HepG2 (cell line): ENCODE data around the gene POLR2J. TPM values are rescaled to one million over a fixed set of nuclear protein-coding genes. Genes with fewer than 3 reads are reported as not detected.

ENCODE experiments used
- ATAC-seq: fragments of 200-7000 bp; cut with Tn5 transposase; 3 replicates; pipeline ENCODE4 v1.9.1; 2020; ENCODE audit warnings: mild to moderate bottlenecking, moderate library complexity
- BruUV-seq: library from RNA; stranded (reverse); fragments of 400-500 nt; replicated peaks from 2 replicates; lab custom pipeline; 2021; lab: Mats Ljungman, UMichigan
- CTCF ChIA-PET: fragments of 300-600 bp; formaldehyde crosslinking; extraction: SDS; loops from one replicate; lab custom pipeline; 2021; ENCODE audit warnings: low total read pairs, inconsistent platforms, low intra/inter-chr PET ratio; lab: Yijun Ruan, JAX
- POLR2A ChIA-PET: fragments of 350-600 bp; sonication (Branson Sonifier 250); formaldehyde crosslinking; loops from one replicate; lab custom pipeline; 2020; ENCODE audit warnings: antibody characterized with exemption, inconsistent platforms; lab: Yijun Ruan, JAX
- DNase-seq: peaks from one replicate; pipeline ENCODE4 v3.0.0-alpha.2; 2015; ENCODE audit warnings: low spot score
- FAIRE-seq: peaks from 3 replicates; lab custom pipeline; 2011; peaks lifted over from hg19 to GRCh38; lab: Jason Lieb, UNC
- H2AFZ ChIP-seq: one replicate; pipeline ENCODE4 v1.6.1; 2011; ENCODE audit warnings: low read length, inconsistent platforms
- H3K27ac ChIP-seq: fragments of 300-600 bp; 3 replicates; pipeline ENCODE4 v1.8.0; 2011; ENCODE audit warnings: mixed run types, mild to moderate bottlenecking, mixed read lengths, low read length, inconsistent platforms; ENCODE audit not compliant: insufficient read depth; ENCODE audit errors: extremely low read length
- H3K27me3 ChIP-seq, 2 experiments: fragments of 200-600 bp in 1 of 2; 2 replicates in 1 of 2; 3 replicates in 1 of 2; pipeline versions ENCODE4 v1.6.0 to v1.8.0; 2011; ENCODE audit warnings: low read length in 2 of 2, mild to moderate bottlenecking in 2 of 2, moderate library complexity in 2 of 2, inconsistent platforms in 1 of 2; ENCODE audit not compliant: insufficient read depth in 2 of 2, control insufficient read depth in 1 of 2
- H3K36me3 ChIP-seq, 2 experiments: fragments of 200-600 bp in 1 of 2; replicated peaks in 1 of 2; 2 replicates in 1 of 2; 3 replicates in 1 of 2; pipeline versions ENCODE4 v1.5.1 to v1.8.0; 2011; ENCODE audit warnings: low read length in 2 of 2, inconsistent platforms in 1 of 2; ENCODE audit not compliant: insufficient read depth in 2 of 2, control insufficient read depth in 1 of 2
- H3K4me1 ChIP-seq: 2 replicates; pipeline ENCODE4 v1.5.1; 2012; ENCODE audit warnings: low read length, inconsistent platforms; ENCODE audit not compliant: insufficient read depth
- H3K4me2 ChIP-seq: 2 replicates; pipeline ENCODE4 v1.6.0; 2011; ENCODE audit warnings: low read depth, low read length, inconsistent platforms
- H3K4me3 ChIP-seq, 3 experiments: fragments of 200-600 bp in 1 of 3; sonication (generic), shearing (Covaris generic) in 1 of 3; replicated peaks in 1 of 3; 2 replicates each; pipeline ENCODE4 v1.5.1; 2011 to 2016; ENCODE audit warnings: low read length in 3 of 3, inconsistent platforms in 2 of 3, low read depth in 2 of 3, mild to moderate bottlenecking in 2 of 3, control low read depth in 1 of 3, mixed read lengths in 1 of 3; ENCODE audit not compliant: insufficient read depth in 1 of 3
- H3K79me2 ChIP-seq: one replicate; pipeline ENCODE4 v1.6.1; 2011; ENCODE audit warnings: low read length, inconsistent platforms; ENCODE audit not compliant: insufficient read depth
- H3K9ac ChIP-seq: 2 replicates; pipeline ENCODE4 v1.6.0; 2011; ENCODE audit warnings: mild to moderate bottlenecking, low read depth, low read length, inconsistent platforms; ENCODE audit not compliant: insufficient read depth
- H3K9me3 ChIP-seq: 2 replicates; pipeline ENCODE4 v1.5.1; 2012; ENCODE audit warnings: mild to moderate bottlenecking, low read length
- H4K20me1 ChIP-seq: 2 replicates; pipeline ENCODE4 v1.6.0; 2011; ENCODE audit warnings: inconsistent platforms, mild to moderate bottlenecking, low read length, moderate library complexity; ENCODE audit not compliant: insufficient read depth
- AGO2 ChIP-seq: fragments of 200-400 bp; formaldehyde crosslinking; optimal IDR thresholded peaks from 2 replicates; pipeline ENCODE3; 2017; ENCODE audit warnings: mild to moderate bottlenecking, low read depth, low read length, moderate library complexity
- CHD4 ChIP-seq: fragments of 200-600 bp; sonication (generic); IDR thresholded peaks from 2 replicates; pipeline ENCODE4 v1.7.0; 2017; ENCODE audit warnings: mild to moderate bottlenecking, low read length, borderline replicate concordance
- PPARG ChIP-seq: conservative IDR thresholded peaks from 2 replicates; pipeline ENCODE4 v1.6.1; 2016; ENCODE audit warnings: missing biosample characterization, missing genetic modification reagents
- ZNF552 ChIP-seq: sonication (generic); formaldehyde crosslinking; IDR thresholded peaks from 2 replicates; pipeline ENCODE4 v1.9.0; 2022; ENCODE audit warnings: missing genetic modification reagents, mild to moderate bottlenecking, borderline replicate concordance
- WGBS: methylation state at CpG from one replicate; pipeline ENCODE4 v1.1.6; 2017; ENCODE audit warnings: low lambda C conversion rate; 5-methylcytosine and 5-hydroxymethylcytosine counted together
- in situ Hi-C: cut with HindIII; loops from 2 replicates; pipeline ENCODE4 v1.10.0; 2017; ENCODE audit warnings: low pct_unique_long_range_greater_than_20kb; ENCODE audit not compliant: extremely low pct_ligation_motif_present
- intact Hi-C: fragments of 100-400 bp; cut with micrococcal nuclease; formaldehyde crosslinking; loops from one replicate; pipeline ENCODE4 v1.10.0; 2022; ENCODE audit not compliant: unreplicated experiment
- polyA plus RNA-seq, 8 experiments: library from polyadenylated mRNA; depleted of rRNA in 3 of 8; stranded (reverse) in 7 of 8; unstranded in 1 of 8; fragments of >200 nt; fragmentation: Illumina TruSeq in 4 of 8; extraction: Trizol in 4 of 8; gene quantifications; 2 replicates each; pipeline versions ENCODE4 v1.2.1 to v1.2.3, GENCODE V29; 2011 to 2016; ENCODE audit warnings: low read depth in 4 of 8, missing spikeins in 1 of 8, mixed read lengths in 1 of 8; ENCODE audit not compliant: insufficient read depth in 1 of 8
- total RNA-seq, 5 experiments: library from RNA; depleted of rRNA; stranded (reverse); fragments of >200 nt; fragmentation: Illumina TruSeq; extraction: Trizol; gene quantifications; 2 replicates each; pipeline ENCODE4 v1.2.3, GENCODE V29; 2016; ENCODE audit warnings: low read depth in 1 of 5

Gene POLR2J
- total and polyA plus RNA-seq, 2 of the 13 experiments (the other 11 are each of a cell fraction or from before 2014, with no cell fraction given): 41.2 to 71.4 TPM

DNA sequence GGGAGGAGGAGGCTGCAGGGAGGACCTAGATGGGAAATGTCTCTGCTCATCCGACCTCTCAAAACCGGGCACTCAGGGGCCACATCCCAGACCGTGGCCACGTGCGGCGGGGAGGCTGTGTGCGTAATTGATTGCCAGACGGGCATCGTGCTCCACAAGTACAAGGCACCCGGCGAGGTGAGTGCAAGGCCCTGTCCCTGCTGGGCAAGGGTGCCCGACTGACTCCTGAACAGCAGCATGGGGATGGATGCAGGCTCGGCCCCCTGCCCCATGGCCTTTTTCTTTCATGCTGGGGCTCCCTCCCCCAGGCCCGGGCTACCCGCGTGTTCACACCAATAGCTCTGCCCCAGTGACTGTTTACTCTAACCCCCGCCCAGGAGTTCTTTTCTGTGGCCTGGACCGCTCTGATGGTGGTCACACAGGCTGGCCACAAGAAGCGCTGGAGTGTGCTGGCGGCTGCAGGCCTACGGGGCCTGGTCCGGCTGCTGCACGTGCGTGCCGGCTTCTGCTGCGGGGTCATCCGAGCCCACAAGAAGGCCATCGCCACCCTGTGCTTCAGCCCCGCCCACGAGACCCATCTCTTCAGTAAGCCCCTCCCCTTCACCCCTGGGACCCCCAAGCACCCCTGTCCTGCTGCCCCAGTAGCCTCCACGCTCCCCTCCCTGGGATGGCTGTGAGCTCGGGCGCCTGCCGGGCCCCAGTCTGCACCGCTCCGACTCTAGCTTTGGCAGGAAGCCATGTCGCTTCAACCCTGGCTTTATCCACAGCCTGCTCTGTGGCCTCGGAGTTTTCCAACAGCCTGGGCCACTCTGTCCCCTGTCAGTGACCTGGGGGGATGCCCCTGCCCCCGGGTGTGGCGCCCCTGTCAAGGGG lies 10.0 kb downstream of the POLR2J start:
- H3K27me3 ChIP-seq: peaks cover 0 to 5% of the 10 kb centered on the region in 2 experiments; a peak in 2 of 5 replicates
- H3K4me2 ChIP-seq: no peak overlapping the region
- BruUV-seq: no TSS peak
- H3K9me3 ChIP-seq: no peaks in the 10 kb centered on the region
- no peak overlapping the region for H3K4me3 ChIP-seq
- ChIA-PET CTCF (no interaction called here), POLR2A (no interaction called here)
- FAIRE-seq (no peak), DNase-seq (no peak), ATAC-seq (no peak)
- no peaks in the 10 kb centered on the region for H4K20me1 ChIP-seq
- H3K36me3 ChIP-seq: peaks cover 5 to 6% of the 10 kb centered on the region in 2 experiments; a peak in 2 of 5 replicates
- no peak overlapping the region for H2AFZ ChIP-seq
- H3K79me2 ChIP-seq: peaks cover 9% of the 10 kb centered on the region
- H3K4me1 ChIP-seq: peaks cover 17% of the 10 kb centered on the region
- no peak overlapping the region for H3K27ac ChIP-seq
- in situ Hi-C loops: no loop called here
- WGBS: 92% methylated on average over 23 of the region's 40 CpGs
- H3K9ac ChIP-seq: no peak overlapping the region
- intact Hi-C loops: no loop called here
- no peak for TF ChIP-seq ZNF552 (CRISPR knock-in tag)

DNA sequence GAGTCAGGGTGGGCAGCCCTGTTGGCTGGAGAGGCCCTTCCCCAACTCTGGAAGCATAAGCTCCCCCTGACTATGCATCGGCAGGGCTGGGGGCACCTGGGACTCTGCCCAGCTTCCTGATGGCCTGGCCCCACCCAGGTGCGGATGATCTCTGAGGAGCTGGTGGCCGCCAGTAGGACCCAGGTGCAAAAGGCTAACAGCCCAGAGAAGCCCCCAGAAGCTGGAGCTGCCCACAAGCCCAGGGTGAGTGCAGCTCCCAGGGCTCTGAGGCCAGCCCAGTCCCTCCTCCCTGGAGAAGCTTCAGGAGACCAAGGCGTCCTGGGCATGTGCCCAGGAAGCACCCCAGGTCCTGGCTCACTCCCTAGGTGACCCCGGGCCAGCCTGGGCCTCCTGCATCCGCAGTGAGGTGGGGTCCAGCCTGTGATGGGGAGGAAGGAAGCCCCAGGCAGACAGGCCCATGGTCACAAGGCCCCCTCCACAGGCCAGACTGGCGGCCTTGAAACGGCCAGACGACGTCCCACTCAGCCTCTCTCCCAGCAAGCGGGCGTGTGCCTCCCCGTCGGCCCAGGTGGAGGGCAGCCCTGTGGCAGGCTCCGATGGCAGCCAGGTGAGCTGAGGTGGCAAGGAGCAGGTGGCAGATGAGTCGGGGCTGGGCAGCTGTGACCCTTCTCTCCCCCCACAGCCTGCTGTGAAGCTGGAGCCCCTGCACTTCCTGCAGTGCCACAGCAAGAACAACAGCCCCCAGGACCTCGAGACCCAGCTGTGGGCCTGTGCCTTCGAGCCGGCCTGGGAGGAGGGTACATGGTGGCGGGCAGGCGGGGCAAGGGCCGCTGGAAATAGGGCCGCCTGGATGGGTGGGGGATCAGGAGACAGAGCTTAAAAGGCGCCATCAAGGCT lies 10.9 kb downstream of the POLR2J start:
- 92% methylated on average over 16 of the region's 24 CpGs for WGBS
- Histone ChIP-seq H3K4me1 (peaks cover 26% of the 10 kb centered on the region), H3K9ac (no peak overlapping the region), H2AFZ (no peak overlapping the region), H3K9me3 (no peaks in the 10 kb centered on the region), H3K79me2 (peaks cover 13% of the 10 kb centered on the region), H3K36me3 (peaks cover 0 to 2% of the 10 kb centered on the region in 2 experiments; a peak in 2 of 5 replicates), H3K27me3 (peaks cover 0 to 5% of the 10 kb centered on the region in 2 experiments; a peak in 2 of 5 replicates), H3K4me2 (no peak overlapping the region), H3K4me3 (no peak overlapping the region), H3K27ac (no peak overlapping the region), H4K20me1 (no peaks in the 10 kb centered on the region)
- ChIA-PET POLR2A (no interaction called here), CTCF (no interaction called here)
- intact Hi-C loops (no loop called here), in situ Hi-C loops (no loop called here)
- BruUV-seq: no TSS peak
- TF ChIP-seq PPARG (no peak), CHD4 (no peak), AGO2 (peak; percentile 34)
- DNase-seq (no peak), FAIRE-seq (no peak), ATAC-seq (no peak)
